GM23338 (cell line): ENCODE data around the gene UBQLN4.

Experiments
- CREB1 ChIP-seq: fragments of 250-450 bp; sonication (Bioruptor Pico); IDR thresholded peaks from 2 replicates; pipeline ENCODE4 v1.5.0; 2020; ENCODE audit warnings: low read depth, mild to moderate bottlenecking, moderate library complexity
- CTCF ChIP-seq, 2 experiments: fragments of 200-600 bp in 1 of 2; sonication (generic) in 1 of 2; conservative IDR thresholded peaks; 2 replicates each; pipeline versions ENCODE4 v1.5.1 to v1.6.1; 2016 to 2017; ENCODE audit warnings: antibody characterized with exemption in 2 of 2, low read depth in 2 of 2, mild to moderate bottlenecking in 2 of 2, moderate library complexity in 1 of 2
- ETS1 ChIP-seq: IDR thresholded peaks from 2 replicates; pipeline ENCODE4 v1.6.1; 2016; ENCODE audit warnings: antibody characterized with exemption
- EZH2 ChIP-seq: fragments of 200-600 bp; sonication (generic); IDR thresholded peaks from one replicate; pipeline ENCODE4 v1.8.0; 2017; ENCODE audit warnings: antibody characterized with exemption, mild to moderate bottlenecking, low read depth; ENCODE audit not compliant: unreplicated experiment
- EZH2phosphoT487 ChIP-seq: fragments of 200-600 bp; sonication (generic); IDR thresholded peaks from one replicate; pipeline ENCODE4 v1.8.1; 2018; ENCODE audit warnings: antibody characterized with exemption; ENCODE audit not compliant: unreplicated experiment
- JUNB ChIP-seq: IDR thresholded peaks from one replicate; pipeline ENCODE4 v1.6.1; 2016; ENCODE audit warnings: antibody characterized with exemption; ENCODE audit not compliant: unreplicated experiment
- NANOG ChIP-seq: IDR thresholded peaks from 2 replicates; pipeline ENCODE4 v1.6.1; 2016; ENCODE audit warnings: antibody characterized with exemption, borderline replicate concordance
- POLR2AphosphoS5 ChIP-seq: IDR thresholded peaks from 2 replicates; pipeline ENCODE4 v1.6.1; 2016; ENCODE audit warnings: antibody characterized with exemption, low read depth
- REST ChIP-seq: IDR thresholded peaks from one replicate; pipeline ENCODE4 v1.6.1; 2018; ENCODE audit warnings: antibody characterized with exemption; ENCODE audit not compliant: unreplicated experiment
- STAT1 ChIP-seq: IDR thresholded peaks from one replicate; pipeline ENCODE4 v1.6.1; 2016; ENCODE audit warnings: antibody characterized with exemption; ENCODE audit not compliant: unreplicated experiment
- ZNF114 ChIP-seq: fragments of 250-450 bp; sonication (Bioruptor Pico); IDR thresholded peaks from 2 replicates; pipeline ENCODE4 v1.5.0; 2020; ENCODE audit warnings: mild to moderate bottlenecking, moderate library complexity

- no peak for TF ChIP-seq CTCF (conservative IDR thresholded peaks at IDR 0.05; ENCODE audit: low read depth in 2 of 2)
- TF ChIP-seq EZH2 = no peak
- TF ChIP-seq POLR2AphosphoS5 = no peak
- no peak for TF ChIP-seq EZH2phosphoT487
- no peak for TF ChIP-seq STAT1
- TF ChIP-seq REST = no peak
- no peak for TF ChIP-seq ZNF114 (CRISPR knock-in tag)
- TF ChIP-seq JUNB = no peak
- no peak for TF ChIP-seq CREB1 (CRISPR knock-in tag)
- no peak for TF ChIP-seq ETS1
- no peak for TF ChIP-seq NANOG
Measured at GRCh38 chr1:156090138-156090839, 36.7 kb upstream of the UBQLN4 start.
